ENCODE data around the gene PAX9.

- TF ChIP-seq CTCF (conservative IDR thresholded peaks at IDR 0.05 in 1 of 2, IDR thresholded peaks at IDR 0.05 in 1 of 2; ENCODE audit: low read depth in 1 of 2, low read length in 2 of 2): no peak
- TF ChIP-seq EZH2 (IDR thresholded peaks at IDR 0.05; ENCODE audit: low read length, missing control alignments): no peak
Measured at GRCh38 chr14:36655571-36655962, 6.1 kb upstream of the PAX9 start.
